HepG2 (cell line): Measurements from ENCODE around the gene CCBE1. TPM values are rescaled to one million over a fixed set of nuclear protein-coding genes. Genes with fewer than 3 reads are reported as not detected.

Source experiments
- ATF1 ChIP-seq: IDR thresholded peaks from 2 replicates; pipeline ENCODE4 v1.6.1; 2016; ENCODE audit warnings: mild to moderate bottlenecking, control low read depth
- CEBPG ChIP-seq: IDR thresholded peaks from 2 replicates; pipeline ENCODE4 v1.6.1; 2016
- HDAC2 ChIP-seq: sonication (generic); formaldehyde crosslinking; IDR thresholded peaks from 2 replicates; pipeline ENCODE4 v1.4.0; 2020; ENCODE audit warnings: missing genetic modification reagents
- IKZF4 ChIP-seq: sonication (generic); formaldehyde crosslinking; IDR thresholded peaks from 2 replicates; pipeline ENCODE4 v1.5.1; 2020; ENCODE audit warnings: borderline replicate concordance, mild to moderate bottlenecking, low read depth, missing genetic modification reagents; ENCODE audit errors: not compliant biosample characterization
- KAT2B ChIP-seq: fragments of 150-350 bp; IDR thresholded peaks from 2 replicates; pipeline ENCODE4 v1.6.1; 2014; ENCODE audit warnings: low read depth, low read length, borderline replicate concordance
- KDM6A ChIP-seq: IDR thresholded peaks from 2 replicates; pipeline ENCODE4 v1.6.1; 2016; ENCODE audit warnings: low read depth
- MATR3 ChIP-seq: sonication (generic); formaldehyde crosslinking; IDR thresholded peaks from 2 replicates; pipeline ENCODE4 v1.4.0; 2020; ENCODE audit warnings: missing genetic modification reagents
- NCOA1 ChIP-seq: sonication (generic); formaldehyde crosslinking; IDR thresholded peaks from 2 replicates; pipeline ENCODE4 v1.9.0; 2021; ENCODE audit warnings: missing genetic modification reagents
- NONO ChIP-seq, 2 experiments: fragments of 450-650 bp in 1 of 2; sonication (generic) in 1 of 2; formaldehyde crosslinking in 1 of 2; IDR thresholded peaks in 1 of 2; conservative IDR thresholded peaks in 1 of 2; 2 replicates each; pipeline versions ENCODE4 v1.6.1 to v1.8.0; 2017 to 2022; ENCODE audit warnings: mild to moderate bottlenecking in 1 of 2, missing genetic modification reagents in 1 of 2, moderate library complexity in 1 of 2
- PHF8 ChIP-seq: sonication (generic); formaldehyde crosslinking; IDR thresholded peaks from 2 replicates; pipeline ENCODE4 v1.5.0; 2020; ENCODE audit warnings: missing genetic modification reagents
- POLR2AphosphoS5 ChIP-seq: IDR thresholded peaks from 2 replicates; pipeline ENCODE4 v1.6.1; 2012; ENCODE audit warnings: low read depth, low read length
- RBFOX2 ChIP-seq: fragments of 200-400 bp; formaldehyde crosslinking; IDR thresholded peaks from 2 replicates; pipeline ENCODE4 v1.6.1; 2017; ENCODE audit warnings: low read depth, mild to moderate bottlenecking, low read length
- SMARCE1 ChIP-seq: fragments of 450-650 bp; IDR thresholded peaks from 2 replicates; pipeline ENCODE4 v1.6.1; 2017; ENCODE audit warnings: borderline replicate concordance
- SRSF4 ChIP-seq: fragments of 200-400 bp; formaldehyde crosslinking; IDR thresholded peaks from one replicate; pipeline ENCODE4 v1.6.1; 2018; ENCODE audit warnings: mild to moderate bottlenecking, low read depth, low read length, moderate library complexity; ENCODE audit not compliant: poor library complexity, severe bottlenecking
- STAG1 ChIP-seq: sonication (generic); formaldehyde crosslinking; IDR thresholded peaks from 2 replicates; pipeline ENCODE4 v1.4.0; 2020; ENCODE audit warnings: missing genetic modification reagents
- TBP ChIP-seq: sonication (generic); formaldehyde crosslinking; IDR thresholded peaks from 2 replicates; pipeline ENCODE4 v1.5.0; 2020; ENCODE audit warnings: missing genetic modification reagents
- ZBTB8A ChIP-seq: sonication (generic); formaldehyde crosslinking; IDR thresholded peaks from 2 replicates; pipeline ENCODE4 v1.4.0; 2020; ENCODE audit warnings: mild to moderate bottlenecking, low read depth, missing genetic modification reagents, borderline replicate concordance
- ZFP62 ChIP-seq: sonication (generic); formaldehyde crosslinking; IDR thresholded peaks from 2 replicates; pipeline ENCODE4 v1.4.0; 2020; ENCODE audit warnings: missing genetic modification reagents
- ZNF101 ChIP-seq: sonication (generic); formaldehyde crosslinking; IDR thresholded peaks from 2 replicates; pipeline ENCODE4 v1.4.0; 2020; ENCODE audit warnings: mild to moderate bottlenecking, low read depth, missing genetic modification reagents, borderline replicate concordance
- ZNF44 ChIP-seq: sonication (generic); formaldehyde crosslinking; IDR thresholded peaks from 2 replicates; pipeline ENCODE4 v1.5.1; 2020; ENCODE audit warnings: mild to moderate bottlenecking, missing genetic modification reagents
- ZNF484 ChIP-seq: sonication (generic); formaldehyde crosslinking; IDR thresholded peaks from 2 replicates; pipeline ENCODE4 v1.5.1; 2020; ENCODE audit warnings: mild to moderate bottlenecking, low read depth, missing genetic modification reagents, borderline replicate concordance
- ZNF629 ChIP-seq: sonication (generic); formaldehyde crosslinking; conservative IDR thresholded peaks from 2 replicates; pipeline ENCODE4 v1.5.0; 2020; ENCODE audit warnings: missing genetic modification reagents
- ZNF674 ChIP-seq: sonication (generic); formaldehyde crosslinking; IDR thresholded peaks from 2 replicates; pipeline ENCODE4 v1.5.0; 2020; ENCODE audit warnings: low read depth, mild to moderate bottlenecking, missing genetic modification reagents
- ZNF883 ChIP-seq: sonication (generic); formaldehyde crosslinking; IDR thresholded peaks from 2 replicates; pipeline ENCODE4 v1.5.1; 2020; ENCODE audit warnings: mild to moderate bottlenecking, missing genetic modification reagents; ENCODE audit errors: not compliant biosample characterization
- ZSCAN30 ChIP-seq: sonication (generic); formaldehyde crosslinking; IDR thresholded peaks from 2 replicates; pipeline ENCODE4 v1.5.0; 2020; ENCODE audit warnings: mild to moderate bottlenecking, missing genetic modification reagents
- polyA plus RNA-seq, 8 experiments: library from polyadenylated mRNA; depleted of rRNA in 3 of 8; stranded (reverse) in 7 of 8; unstranded in 1 of 8; fragments of >200 nt; fragmentation: Illumina TruSeq in 4 of 8; extraction: Trizol in 4 of 8; gene quantifications; 2 replicates each; pipeline versions ENCODE4 v1.2.1 to v1.2.3, GENCODE V29; 2011 to 2016; ENCODE audit warnings: low read depth in 4 of 8, missing spikeins in 1 of 8, mixed read lengths in 1 of 8; ENCODE audit not compliant: insufficient read depth in 1 of 8
- total RNA-seq, 5 experiments: library from RNA; depleted of rRNA; stranded (reverse); fragments of >200 nt; fragmentation: Illumina TruSeq; extraction: Trizol; gene quantifications; 2 replicates each; pipeline ENCODE4 v1.2.3, GENCODE V29; 2016; ENCODE audit warnings: low read depth in 1 of 5
- TF ChIP-seq, protein P1 (sequence below): sonication (generic); formaldehyde crosslinking; conservative IDR thresholded peaks from 2 replicates; pipeline ENCODE4 v1.4.0; 2020; ENCODE audit warnings: missing genetic modification reagents
- TF ChIP-seq, protein P2 (sequence below): sonication (generic); formaldehyde crosslinking; IDR thresholded peaks from 2 replicates; pipeline ENCODE4 v1.9.0; 2021; ENCODE audit warnings: missing genetic modification reagents, mild to moderate bottlenecking, borderline replicate concordance
- TF ChIP-seq, protein P3 (sequence below): sonication (generic); formaldehyde crosslinking; IDR thresholded peaks from 2 replicates; pipeline ENCODE4 v1.4.0; 2020; ENCODE audit warnings: missing genetic modification reagents, borderline replicate concordance
- TF ChIP-seq, protein P4 (sequence below): IDR thresholded peaks from 2 replicates; pipeline ENCODE4 v1.6.1; 2016; ENCODE audit warnings: control low read depth

CCBE1 gene
- total and polyA plus RNA-seq, 2 of the 13 experiments (the other 11 are each of a cell fraction or from before 2014, with no cell fraction given), result not detected

DNA sequence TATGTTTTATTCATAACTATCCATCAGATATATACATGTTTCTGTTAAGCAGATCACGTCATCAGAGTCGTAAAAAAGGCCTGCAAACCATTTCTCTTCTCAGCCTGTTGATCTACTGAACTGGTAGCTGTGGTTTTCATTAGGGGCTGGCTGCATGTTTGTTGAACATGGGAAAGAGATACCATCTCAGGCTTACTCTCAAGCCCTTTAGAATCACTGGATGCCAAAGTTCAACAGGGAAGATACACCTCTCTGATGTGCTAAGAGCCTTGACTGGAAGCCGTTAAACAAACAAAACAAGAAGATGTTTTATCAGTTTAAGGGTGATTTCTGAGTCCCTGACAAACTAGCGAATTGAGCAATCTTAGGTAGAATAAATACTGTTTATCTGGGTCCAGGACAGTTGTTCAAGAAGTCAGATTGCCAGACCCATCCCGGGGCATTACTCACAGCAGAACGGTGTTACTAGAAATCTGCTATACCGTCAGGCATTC, 243.7 kb downstream of the CCBE1 start (continued):
- TF ChIP-seq ZNF484, result no peak
- no peak for TF ChIP-seq ZNF883 (CRISPR knock-in tag)
- TF ChIP-seq ATF1 (CRISPR knock-in tag), result peak; percentile 29; the same call in 1 of the 2 replicates
- TF ChIP-seq ZNF101 (CRISPR knock-in tag), result no peak
- no peak for TF ChIP-seq IKZF4 (CRISPR knock-in tag)
- TF ChIP-seq SRSF4, result no peak
- TF ChIP-seq, protein P1, sequence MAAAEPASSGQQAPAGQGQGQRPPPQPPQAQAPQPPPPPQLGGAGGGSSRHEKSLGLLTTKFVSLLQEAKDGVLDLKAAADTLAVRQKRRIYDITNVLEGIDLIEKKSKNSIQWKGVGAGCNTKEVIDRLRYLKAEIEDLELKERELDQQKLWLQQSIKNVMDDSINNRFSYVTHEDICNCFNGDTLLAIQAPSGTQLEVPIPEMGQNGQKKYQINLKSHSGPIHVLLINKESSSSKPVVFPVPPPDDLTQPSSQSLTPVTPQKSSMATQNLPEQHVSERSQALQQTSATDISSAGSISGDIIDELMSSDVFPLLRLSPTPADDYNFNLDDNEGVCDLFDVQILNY (CRISPR knock-in tag), result no peak
- TF ChIP-seq RBFOX2, result no peak
- no peak for TF ChIP-seq ZFP62 (CRISPR knock-in tag)
- no peak for TF ChIP-seq PHF8
- TF ChIP-seq NONO (IDR thresholded peaks at IDR 0.05), result no peak
- TF ChIP-seq NONO (CRISPR knock-in tag; conservative IDR thresholded peaks at IDR 0.05), result peak; percentile 40
- TF ChIP-seq MATR3 (CRISPR knock-in tag), result no peak
- TF ChIP-seq SMARCE1, result no peak
- no peak for TF ChIP-seq ZNF629 (CRISPR knock-in tag)
- TF ChIP-seq ZSCAN30 (CRISPR knock-in tag), result no peak
- TF ChIP-seq ZNF674 (CRISPR knock-in tag), result no peak
- TF ChIP-seq NCOA1 (CRISPR knock-in tag), result no peak
- TF ChIP-seq ZBTB8A (CRISPR knock-in tag), result no peak
- TF ChIP-seq KDM6A (CRISPR knock-in tag), result peak; percentile 88
- TF ChIP-seq, protein P2, sequence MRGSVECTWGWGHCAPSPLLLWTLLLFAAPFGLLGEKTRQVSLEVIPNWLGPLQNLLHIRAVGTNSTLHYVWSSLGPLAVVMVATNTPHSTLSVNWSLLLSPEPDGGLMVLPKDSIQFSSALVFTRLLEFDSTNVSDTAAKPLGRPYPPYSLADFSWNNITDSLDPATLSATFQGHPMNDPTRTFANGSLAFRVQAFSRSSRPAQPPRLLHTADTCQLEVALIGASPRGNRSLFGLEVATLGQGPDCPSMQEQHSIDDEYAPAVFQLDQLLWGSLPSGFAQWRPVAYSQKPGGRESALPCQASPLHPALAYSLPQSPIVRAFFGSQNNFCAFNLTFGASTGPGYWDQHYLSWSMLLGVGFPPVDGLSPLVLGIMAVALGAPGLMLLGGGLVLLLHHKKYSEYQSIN (CRISPR knock-in tag), result no peak
- no peak for TF ChIP-seq ZNF44
- TF ChIP-seq, protein P3, sequence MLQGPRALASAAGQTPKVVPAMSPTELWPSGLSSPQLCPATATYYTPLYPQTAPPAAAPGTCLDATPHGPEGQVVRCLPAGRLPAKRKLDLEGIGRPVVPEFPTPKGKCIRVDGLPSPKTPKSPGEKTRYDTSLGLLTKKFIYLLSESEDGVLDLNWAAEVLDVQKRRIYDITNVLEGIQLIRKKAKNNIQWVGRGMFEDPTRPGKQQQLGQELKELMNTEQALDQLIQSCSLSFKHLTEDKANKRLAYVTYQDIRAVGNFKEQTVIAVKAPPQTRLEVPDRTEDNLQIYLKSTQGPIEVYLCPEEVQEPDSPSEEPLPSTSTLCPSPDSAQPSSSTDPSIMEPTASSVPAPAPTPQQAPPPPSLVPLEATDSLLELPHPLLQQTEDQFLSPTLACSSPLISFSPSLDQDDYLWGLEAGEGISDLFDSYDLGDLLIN (CRISPR knock-in tag), result no peak
- TF ChIP-seq, protein P4, sequence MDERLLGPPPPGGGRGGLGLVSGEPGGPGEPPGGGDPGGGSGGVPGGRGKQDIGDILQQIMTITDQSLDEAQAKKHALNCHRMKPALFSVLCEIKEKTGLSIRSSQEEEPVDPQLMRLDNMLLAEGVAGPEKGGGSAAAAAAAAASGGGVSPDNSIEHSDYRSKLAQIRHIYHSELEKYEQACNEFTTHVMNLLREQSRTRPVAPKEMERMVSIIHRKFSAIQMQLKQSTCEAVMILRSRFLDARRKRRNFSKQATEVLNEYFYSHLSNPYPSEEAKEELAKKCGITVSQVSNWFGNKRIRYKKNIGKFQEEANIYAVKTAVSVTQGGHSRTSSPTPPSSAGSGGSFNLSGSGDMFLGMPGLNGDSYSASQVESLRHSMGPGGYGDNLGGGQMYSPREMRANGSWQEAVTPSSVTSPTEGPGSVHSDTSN, result no peak
- TF ChIP-seq CEBPG (CRISPR knock-in tag), result peak; percentile 92
- no peak for TF ChIP-seq POLR2AphosphoS5
- TF ChIP-seq STAG1, result no peak; the same call in 1 of the 2 replicates
- TF ChIP-seq HDAC2, result peak; percentile 96
- TF ChIP-seq TBP, result no peak
- TF ChIP-seq KAT2B, result no peak
